GM04504 (cell line): ENCODE data around the gene KRTAP10-11.

Experiments used
- DNase-seq: peaks from one replicate; pipeline ENCODE4 v3.0.0-alpha.2; 2012; ENCODE audit warnings: low read depth

The KRTAP10-11 gene

GRCh38 chr21:44695641-44696040, 49.4 kb downstream of the KRTAP10-11 start:
- no peak for DNase-seq

- no peak for DNase-seq
Measured at GRCh38 chr21:44696572-44696971, 50.4 kb downstream of the KRTAP10-11 start.
